ENCODE measurements around the gene SHE.

Gene SHE

DNA sequence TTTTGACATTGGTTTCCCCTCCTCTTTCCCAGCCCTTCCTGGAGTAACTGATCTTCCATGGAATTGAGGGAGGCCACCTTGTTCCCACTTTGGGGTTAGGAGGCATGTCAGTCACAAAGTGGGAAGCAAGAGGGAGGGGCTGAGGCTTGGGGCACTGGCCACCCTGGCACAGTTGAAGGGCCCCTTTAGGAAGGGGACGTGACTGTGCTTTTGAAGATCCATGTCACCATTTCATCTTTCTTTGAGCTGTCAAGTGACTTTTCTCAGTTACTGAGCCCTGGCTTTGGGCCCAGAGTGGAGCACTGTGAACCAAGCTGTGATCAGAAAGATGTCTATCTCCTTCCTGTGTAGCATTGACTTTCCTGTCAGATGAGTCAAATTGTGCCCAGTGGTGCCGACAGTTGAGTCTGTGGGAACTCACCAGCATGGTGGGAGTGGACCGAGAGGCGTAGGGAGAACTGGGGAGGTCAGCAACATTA, 38.7 kb downstream of the SHE start:
- H3K4me1 ChIP-seq (ENCODE audit: control insufficient read depth, insufficient read depth, low read depth, low read length): peaks cover 24% of the 10 kb centered on the region
- H3K4me3 ChIP-seq (ENCODE audit: insufficient read depth in 1 of 2, low read depth in 1 of 2, low read length in 2 of 2): no peak overlapping the region
- peak overlapping the region; percentile 82 for H2BK15ac ChIP-seq (ENCODE audit: low read depth, poor library complexity, severe bottlenecking)
- no peak overlapping the region for H2BK120ac ChIP-seq (ENCODE audit: low read depth, low read length)
- H3K4me2 ChIP-seq (ENCODE audit: low read length, poor library complexity, severe bottlenecking): no peak overlapping the region
- no peak for DNase-seq
- H3K36me3 ChIP-seq (ENCODE audit: control insufficient read depth in 1 of 2, insufficient read depth in 2 of 2, low read depth in 1 of 2, low read length in 2 of 2): peaks cover 7 to 21% of the 10 kb centered on the region in 2 experiments
- no peaks in the 10 kb centered on the region for H3K27me3 ChIP-seq (ENCODE audit: control insufficient read depth in 1 of 2, insufficient read depth in 1 of 2, low read length in 2 of 2)
- peak overlapping the region; percentile 99 for H3K27ac ChIP-seq (ENCODE audit: low read length, poor library complexity, severe bottlenecking)
- H4K8ac ChIP-seq (ENCODE audit: low read length): peak overlapping the region; percentile 81
- H2AFZ ChIP-seq (ENCODE audit: low read depth, low read length): peak overlapping the region; percentile 57
- peak overlapping the region; percentile 67 for H2AK5ac ChIP-seq (ENCODE audit: low read length, severe bottlenecking)
- peak overlapping the region; percentile 81 to 92 for H3K18ac ChIP-seq (ENCODE audit: low read depth in 1 of 2, low read length in 2 of 2)
- H3K9me3 ChIP-seq (ENCODE audit: control insufficient read depth, low read length): no peaks in the 10 kb centered on the region
- peak overlapping the region in 1 of 2 experiments; percentile 60 for H3K23ac ChIP-seq (ENCODE audit: low read length in 2 of 2)
- peak overlapping the region; percentile 45 to 92 for H3K4ac ChIP-seq (ENCODE audit: low read depth in 1 of 2, low read length in 2 of 2)
- peak overlapping the region; percentile 96 for H4K91ac ChIP-seq (ENCODE audit: low read length)
- H2BK5ac ChIP-seq (ENCODE audit: low read depth, low read length, poor library complexity, severe bottlenecking): peak overlapping the region; percentile 96
- WGBS: 72% methylated on average over 4 of the region's 4 CpGs
- H3K79me1 ChIP-seq (replicated peaks; ENCODE audit: low read length, poor library complexity, severe bottlenecking): no peaks in the 10 kb centered on the region
- peak overlapping the region; percentile 46 to 100 for H2BK12ac ChIP-seq (ENCODE audit: low read length in 2 of 2)
- H3K9ac ChIP-seq (ENCODE audit: low read length): peak overlapping the region; percentile 45
- H3K14ac ChIP-seq (ENCODE audit: low read length in 2 of 2): peak overlapping the region in 1 of 2 experiments; percentile 84

DNA sequence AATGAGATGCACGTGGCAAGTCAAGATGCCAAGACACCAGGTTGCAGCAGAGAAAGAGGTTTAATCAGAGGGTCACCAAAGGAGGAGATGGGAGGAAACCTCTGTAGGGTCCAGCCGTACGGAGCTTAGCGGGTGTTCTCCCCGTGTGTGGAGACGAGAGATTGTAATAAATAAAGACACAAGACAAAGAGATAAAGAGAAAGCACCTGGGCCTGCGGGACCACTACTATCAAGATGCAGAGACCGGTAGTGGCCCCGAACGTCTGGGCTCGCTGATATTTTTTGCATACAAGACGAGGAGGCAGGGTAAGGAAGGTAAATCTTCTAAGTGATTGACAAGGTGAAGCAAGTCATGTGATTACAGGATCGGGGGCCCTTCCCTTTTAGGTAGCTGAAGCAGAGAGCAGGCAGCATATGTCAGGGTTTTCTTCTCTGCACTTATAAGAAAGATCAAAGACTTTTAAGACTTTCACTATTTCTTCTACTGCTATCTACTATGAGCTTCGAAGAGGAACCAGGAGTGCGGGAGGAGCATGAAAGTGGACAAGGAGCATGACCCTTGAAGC, 41.4 kb downstream of the SHE start:
- Histone ChIP-seq H4K91ac (ENCODE audit: low read length) (no peak overlapping the region), H2BK12ac (ENCODE audit: low read length in 2 of 2) (peak overlapping the region in 1 of 2 experiments; percentile 63), H3K18ac (ENCODE audit: low read depth in 1 of 2, low read length in 2 of 2) (no peak overlapping the region), H3K4me1 (ENCODE audit: control insufficient read depth, insufficient read depth, low read depth, low read length) (peaks cover 18% of the 10 kb centered on the region), H2BK5ac (ENCODE audit: low read depth, low read length, poor library complexity, severe bottlenecking) (no peak overlapping the region), H2BK120ac (ENCODE audit: low read depth, low read length) (no peak overlapping the region), H2AFZ (ENCODE audit: low read depth, low read length) (no peak overlapping the region), H3K4me2 (ENCODE audit: low read length, poor library complexity, severe bottlenecking) (no peak overlapping the region), H3K9ac (ENCODE audit: low read length) (no peak overlapping the region), H3K36me3 (ENCODE audit: control insufficient read depth in 1 of 2, insufficient read depth in 2 of 2, low read depth in 1 of 2, low read length in 2 of 2) (peaks cover 7 to 33% of the 10 kb centered on the region in 2 experiments), H4K8ac (ENCODE audit: low read length) (no peak overlapping the region), H3K23ac (ENCODE audit: low read length in 2 of 2) (no peak overlapping the region), H3K79me1 (replicated peaks; ENCODE audit: low read length, poor library complexity, severe bottlenecking) (no peaks in the 10 kb centered on the region), H3K14ac (ENCODE audit: low read length in 2 of 2) (no peak overlapping the region), H2BK15ac (ENCODE audit: low read depth, poor library complexity, severe bottlenecking) (peak overlapping the region; percentile 23), H3K27me3 (ENCODE audit: control insufficient read depth in 1 of 2, insufficient read depth in 1 of 2, low read length in 2 of 2) (no peaks in the 10 kb centered on the region), H2AK5ac (ENCODE audit: low read length, severe bottlenecking) (peak overlapping the region; percentile 85), H3K9me3 (ENCODE audit: control insufficient read depth, low read length) (no peaks in the 10 kb centered on the region), H3K27ac (ENCODE audit: low read length, poor library complexity, severe bottlenecking) (no peak overlapping the region), H3K4me3 (ENCODE audit: insufficient read depth in 1 of 2, low read depth in 1 of 2, low read length in 2 of 2) (no peak overlapping the region), H3K4ac (ENCODE audit: low read depth in 1 of 2, low read length in 2 of 2) (no peak overlapping the region)
- DNase-seq: no peak
- WGBS: 83% methylated on average over 15 of the region's 15 CpGs

- Histone ChIP-seq H3K4me2 (ENCODE audit: low read length, poor library complexity, severe bottlenecking) (no peak overlapping the region), H3K18ac (ENCODE audit: low read depth in 1 of 2, low read length in 2 of 2) (peak overlapping the region in 1 of 2 experiments; percentile 61), H3K79me1 (replicated peaks; ENCODE audit: low read length, poor library complexity, severe bottlenecking) (no peaks in the 10 kb centered on the region), H3K9me3 (ENCODE audit: control insufficient read depth, low read length) (no peaks in the 10 kb centered on the region), H4K8ac (ENCODE audit: low read length) (no peak overlapping the region), H3K4me1 (ENCODE audit: control insufficient read depth, insufficient read depth, low read depth, low read length) (peaks cover 9% of the 10 kb centered on the region), H2AK5ac (ENCODE audit: low read length, severe bottlenecking) (peak overlapping the region; percentile 80), H3K4ac (ENCODE audit: low read depth in 1 of 2, low read length in 2 of 2) (no peak overlapping the region), H2BK5ac (ENCODE audit: low read depth, low read length, poor library complexity, severe bottlenecking) (no peak overlapping the region), H3K4me3 (ENCODE audit: insufficient read depth in 1 of 2, low read depth in 1 of 2, low read length in 2 of 2) (no peak overlapping the region), H2BK15ac (ENCODE audit: low read depth, poor library complexity, severe bottlenecking) (no peak overlapping the region), H2AFZ (ENCODE audit: low read depth, low read length) (no peak overlapping the region), H2BK120ac (ENCODE audit: low read depth, low read length) (no peak overlapping the region), H3K27ac (ENCODE audit: low read length, poor library complexity, severe bottlenecking) (no peak overlapping the region), H3K9ac (ENCODE audit: low read length) (no peak overlapping the region), H3K14ac (ENCODE audit: low read length in 2 of 2) (no peak overlapping the region), H3K27me3 (ENCODE audit: control insufficient read depth in 1 of 2, insufficient read depth in 1 of 2, low read length in 2 of 2) (no peaks in the 10 kb centered on the region), H3K23ac (ENCODE audit: low read length in 2 of 2) (peak overlapping the region in 1 of 2 experiments; percentile 51), H3K36me3 (ENCODE audit: control insufficient read depth in 1 of 2, insufficient read depth in 2 of 2, low read depth in 1 of 2, low read length in 2 of 2) (peaks cover 4 to 34% of the 10 kb centered on the region in 2 experiments), H2BK12ac (ENCODE audit: low read length in 2 of 2) (no peak overlapping the region), H4K91ac (ENCODE audit: low read length) (no peak overlapping the region)
- DNase-seq: no peak
Measured at GRCh38 chr1:154459080-154459479, 43.1 kb downstream of the SHE start.

DNA sequence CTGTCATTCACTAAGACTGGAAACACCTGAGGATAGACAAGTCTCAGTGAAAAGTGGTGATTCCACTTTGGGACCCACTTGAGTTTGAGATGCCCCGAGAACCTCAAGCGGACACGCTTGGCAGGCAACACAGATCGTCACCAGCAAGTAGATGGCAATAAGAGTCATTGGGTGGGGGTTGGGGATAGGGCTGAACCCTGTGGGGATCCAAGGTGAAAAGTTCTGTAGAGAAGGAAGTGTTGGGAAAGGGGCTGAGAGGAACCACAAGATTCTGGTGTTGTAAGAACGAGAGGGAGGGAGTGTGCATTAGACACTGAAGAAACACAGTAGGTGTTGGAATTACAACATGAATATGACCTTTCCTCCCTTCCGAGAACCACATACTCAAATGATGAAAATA, 45.6 kb downstream of the SHE start:
- no peak overlapping the region for H4K8ac ChIP-seq (ENCODE audit: low read length)
- H2BK120ac ChIP-seq (ENCODE audit: low read depth, low read length): no peak overlapping the region
- H3K18ac ChIP-seq (ENCODE audit: low read depth in 1 of 2, low read length in 2 of 2): no peak overlapping the region
- H2BK15ac ChIP-seq (ENCODE audit: low read depth, poor library complexity, severe bottlenecking): no peak overlapping the region
- H3K9me3 ChIP-seq (ENCODE audit: control insufficient read depth, low read length): no peaks in the 10 kb centered on the region
- no peak for DNase-seq
- no peak overlapping the region for H2AK5ac ChIP-seq (ENCODE audit: low read length, severe bottlenecking)
- peaks cover 11% of the 10 kb centered on the region for H3K4me1 ChIP-seq (ENCODE audit: control insufficient read depth, insufficient read depth, low read depth, low read length)
- peaks cover 4 to 38% of the 10 kb centered on the region in 2 experiments for H3K36me3 ChIP-seq (ENCODE audit: control insufficient read depth in 1 of 2, insufficient read depth in 2 of 2, low read depth in 1 of 2, low read length in 2 of 2)
- H3K9ac ChIP-seq (ENCODE audit: low read length): no peak overlapping the region
- no peak overlapping the region for H2AFZ ChIP-seq (ENCODE audit: low read depth, low read length)
- no peaks in the 10 kb centered on the region for H3K79me1 ChIP-seq (replicated peaks; ENCODE audit: low read length, poor library complexity, severe bottlenecking)
- no peak overlapping the region for H2BK5ac ChIP-seq (ENCODE audit: low read depth, low read length, poor library complexity, severe bottlenecking)
- H2BK12ac ChIP-seq (ENCODE audit: low read length in 2 of 2): no peak overlapping the region
- no peak overlapping the region for H3K4ac ChIP-seq (ENCODE audit: low read depth in 1 of 2, low read length in 2 of 2)
- no peak overlapping the region for H3K27ac ChIP-seq (ENCODE audit: low read length, poor library complexity, severe bottlenecking)
- no peaks in the 10 kb centered on the region for H3K27me3 ChIP-seq (ENCODE audit: control insufficient read depth in 1 of 2, insufficient read depth in 1 of 2, low read length in 2 of 2)
- H3K4me2 ChIP-seq (ENCODE audit: low read length, poor library complexity, severe bottlenecking): no peak overlapping the region
- no peak overlapping the region for H3K14ac ChIP-seq (ENCODE audit: low read length in 2 of 2)
- 97% methylated on average over 5 of the region's 6 CpGs for WGBS
- H4K91ac ChIP-seq (ENCODE audit: low read length): no peak overlapping the region
- H3K4me3 ChIP-seq (ENCODE audit: insufficient read depth in 1 of 2, low read depth in 1 of 2, low read length in 2 of 2): no peak overlapping the region
- H3K23ac ChIP-seq (ENCODE audit: low read length in 2 of 2): no peak overlapping the region
